HG03565 (cell line): ENCODE data around the gene MTURN.
"Not testable (repeated sequence)": the region's sequence is repeated elsewhere in the genome, so short reads cannot be mapped to it uniquely, and the experiment has no call there.

ENCODE experiments used
- ATAC-seq: cut with Tn5 transposase; IDR thresholded peaks from one replicate; pipeline ENCODE4 v1.9.1; 2021; ENCODE audit warnings: mild to moderate bottlenecking, moderate library complexity; ENCODE audit not compliant: unreplicated experiment

MTURN gene

DNA sequence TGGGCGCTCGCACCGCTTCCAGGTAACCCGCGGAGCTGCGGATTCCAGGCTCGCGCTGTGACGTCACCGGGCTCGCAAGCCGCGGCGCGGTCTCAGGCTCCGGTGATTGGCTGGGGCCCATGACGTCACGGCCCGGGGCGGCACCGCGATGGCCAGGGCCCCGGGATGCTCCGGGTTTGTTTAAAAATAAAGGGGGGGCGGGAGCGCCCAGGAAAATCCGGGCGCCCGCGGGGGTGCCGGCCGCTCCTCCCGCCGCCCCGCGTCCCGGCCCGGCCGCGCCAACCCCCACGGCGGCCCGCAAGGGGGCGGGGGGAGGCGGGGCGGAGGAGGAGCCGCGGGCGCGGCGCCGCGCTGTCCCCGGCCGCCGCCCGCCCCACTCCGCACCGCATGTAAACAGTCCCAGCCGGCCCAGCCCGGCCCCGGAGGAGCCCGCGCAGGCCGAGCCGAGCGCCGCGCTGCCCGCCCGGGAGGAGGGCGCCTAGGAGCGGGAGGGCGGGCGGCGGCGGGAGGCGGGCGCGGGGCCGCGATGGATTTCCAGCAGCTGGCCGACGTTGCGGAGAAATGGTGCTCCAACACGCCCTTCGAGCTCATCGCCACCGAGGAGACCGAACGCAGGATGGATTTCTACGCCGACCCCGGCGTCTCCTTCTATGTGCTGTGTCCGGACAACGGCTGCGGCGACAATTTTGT is at the start of gene MTURN:
Gene MTURN, plus strand, starts transcription at position 376 of the 690 bp plus-strand sequence. Its CDS starts 151 bp downstream, at position 527.
- peak; percentile 76 for ATAC-seq

DNA sequence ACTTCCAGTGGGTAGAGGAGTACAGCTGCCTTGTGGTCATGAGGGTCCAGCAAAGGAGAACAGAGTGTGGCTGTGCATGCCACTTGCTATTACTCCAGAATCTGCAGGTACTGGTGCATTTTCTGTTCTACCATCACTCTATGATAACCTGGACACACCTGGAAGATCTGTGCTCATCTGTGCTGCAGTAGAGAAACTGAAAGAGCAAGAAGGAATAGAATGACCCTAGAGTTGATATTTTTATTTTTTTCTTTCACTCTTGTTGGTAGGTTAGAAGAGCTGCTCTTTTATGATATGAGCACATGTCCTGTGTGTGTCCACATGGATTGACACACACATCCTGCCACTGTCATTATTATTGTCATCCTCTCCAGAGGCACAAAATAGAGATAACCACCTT is 48.3 kb upstream of the MTURN start:
- ATAC-seq = no peak

DNA sequence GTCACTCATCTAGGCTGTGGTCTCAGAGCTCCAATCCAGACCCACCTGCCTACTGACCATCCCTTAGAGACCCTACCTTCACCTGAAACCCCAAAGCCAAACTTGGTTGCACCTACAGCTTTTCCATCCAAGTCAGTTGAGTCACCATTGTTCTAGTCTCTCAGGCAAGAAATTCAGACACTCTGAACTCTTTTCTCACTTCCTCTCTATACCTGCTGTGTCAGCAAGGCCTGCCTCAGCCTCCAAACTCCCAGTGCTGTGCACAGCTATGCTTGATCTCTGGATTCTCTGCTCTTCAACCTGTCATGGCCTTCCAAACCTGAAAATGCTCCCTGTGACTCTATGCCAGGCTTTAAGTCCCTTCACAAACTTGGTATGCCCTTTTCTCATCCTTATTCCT is 47.4 kb upstream of the MTURN start:
- ATAC-seq = no peak

DNA sequence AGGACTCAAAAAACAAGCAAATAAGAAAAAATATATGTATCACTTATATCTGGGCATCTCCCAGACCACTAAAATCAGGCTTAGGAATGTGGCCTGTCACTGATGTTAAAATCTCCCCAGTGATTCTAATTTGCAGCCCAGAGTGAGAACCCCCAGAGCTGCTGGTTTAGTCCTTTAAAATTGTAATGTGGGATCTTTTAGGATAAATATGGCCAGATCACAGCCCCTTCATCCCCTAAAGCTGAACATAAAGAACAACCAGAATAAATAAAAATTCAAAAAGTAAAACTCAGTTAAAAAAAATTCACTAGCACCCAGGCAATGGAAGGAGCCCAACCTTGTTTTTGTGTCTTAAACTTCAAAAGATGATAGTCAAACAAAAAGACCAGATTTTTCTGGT is 46.4 kb upstream of the MTURN start:
- no peak for ATAC-seq

DNA sequence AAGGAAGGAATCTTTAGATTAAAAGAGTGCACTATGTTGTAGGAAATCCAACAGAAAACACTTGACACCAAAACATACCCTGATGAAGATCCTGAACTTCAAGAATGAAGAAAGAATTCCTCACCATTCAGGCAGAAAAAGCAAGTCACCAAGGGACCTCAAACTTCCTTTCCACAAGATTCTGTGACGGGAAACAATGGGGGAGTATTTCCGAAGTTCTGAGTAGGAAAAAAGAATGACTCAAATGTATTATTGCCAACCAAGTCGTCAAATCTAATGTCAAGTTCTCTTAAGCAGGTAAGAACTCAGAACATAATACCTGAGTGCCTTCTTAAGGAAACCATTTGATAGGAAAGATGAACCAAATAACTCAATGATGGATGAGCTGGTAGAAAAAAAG is 44.7 kb upstream of the MTURN start:
- ATAC-seq = no peak

DNA sequence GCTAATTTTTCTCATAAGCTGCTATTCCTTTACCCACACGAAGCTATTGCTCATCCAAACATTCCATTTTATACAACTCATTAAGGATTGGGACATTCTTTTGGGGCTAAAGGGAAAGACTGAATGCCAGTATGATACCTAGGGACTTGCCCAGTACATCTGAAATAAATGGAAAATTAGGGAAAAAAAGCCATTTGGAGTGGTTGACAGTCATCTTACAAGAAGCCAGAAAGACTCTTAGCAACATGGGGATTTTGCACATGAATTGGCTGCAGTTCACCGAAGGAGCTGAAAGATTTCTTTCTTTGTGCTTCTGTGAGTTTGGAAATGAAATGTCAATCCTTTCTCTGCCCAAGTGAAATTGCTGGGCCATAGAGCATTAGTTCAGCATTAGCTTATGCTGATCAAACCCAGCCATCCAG is 43.3 kb upstream of the MTURN start:
- no peak for ATAC-seq

DNA sequence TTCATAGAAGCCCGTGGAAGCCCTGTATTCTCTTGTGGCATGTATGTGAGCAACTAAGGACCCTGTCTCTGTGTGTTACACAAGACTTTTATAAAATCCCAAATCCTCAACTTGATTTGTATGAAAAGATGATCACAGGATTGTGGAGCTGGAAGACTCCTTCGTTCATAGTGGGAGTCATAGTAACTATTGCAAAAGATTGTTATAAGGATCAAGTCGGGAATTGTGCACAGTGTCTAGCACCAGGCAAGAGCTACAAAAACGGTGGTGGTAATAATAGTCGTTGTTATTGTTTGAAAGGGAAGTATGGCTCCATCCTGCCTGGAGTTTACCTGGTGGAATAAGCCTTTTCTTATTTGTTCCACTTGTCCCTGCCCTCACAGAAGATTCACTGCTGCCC is 42.8 kb upstream of the MTURN start:
- no peak for ATAC-seq

DNA sequence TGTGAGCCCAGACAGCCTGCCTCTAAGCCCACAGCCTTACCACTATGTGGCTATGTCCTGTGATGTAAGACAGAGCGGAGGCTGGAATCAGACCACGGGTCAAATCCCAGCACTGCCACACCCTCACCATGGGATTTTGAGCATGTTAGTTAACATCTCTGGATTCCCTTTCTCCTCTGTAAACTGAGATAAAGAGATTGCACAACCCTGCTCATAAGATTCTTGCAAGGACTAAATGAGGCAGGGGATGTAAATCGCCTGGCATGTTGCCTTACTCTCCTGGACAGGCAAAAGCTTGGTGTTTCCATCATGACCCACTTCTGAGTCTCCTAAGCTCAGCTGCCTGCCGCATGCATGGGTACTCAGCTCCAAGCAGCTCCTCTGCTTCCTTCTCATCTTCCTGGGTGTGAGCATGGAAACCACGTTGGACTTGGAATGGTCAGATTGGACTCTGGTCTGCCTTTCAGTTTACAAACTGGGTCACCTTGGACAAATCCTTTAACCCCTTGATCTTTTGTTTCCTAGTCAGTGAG is 41.3 kb upstream of the MTURN start:
- no peak for ATAC-seq

DNA sequence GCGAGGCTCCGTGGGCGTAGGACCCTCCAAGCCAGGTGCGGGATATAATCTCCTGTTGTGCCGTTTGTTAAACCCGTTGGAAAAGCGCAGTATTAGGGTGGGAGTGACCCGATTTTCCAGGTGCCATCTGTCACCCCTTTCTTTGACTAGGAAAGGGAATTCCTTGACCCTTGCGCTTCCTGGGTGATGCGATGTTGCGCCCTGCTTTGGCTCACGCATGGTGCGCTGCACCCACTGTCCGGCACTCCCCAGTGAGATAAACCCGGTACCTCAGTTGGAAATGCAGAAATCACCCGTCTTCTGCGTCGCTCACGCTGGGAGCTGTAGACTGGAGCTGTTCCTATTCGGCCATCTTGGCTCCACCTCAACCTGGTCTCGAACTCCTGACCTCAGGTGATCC is 36.2 kb upstream of the MTURN start:
- ATAC-seq = not testable (repeated sequence)

DNA sequence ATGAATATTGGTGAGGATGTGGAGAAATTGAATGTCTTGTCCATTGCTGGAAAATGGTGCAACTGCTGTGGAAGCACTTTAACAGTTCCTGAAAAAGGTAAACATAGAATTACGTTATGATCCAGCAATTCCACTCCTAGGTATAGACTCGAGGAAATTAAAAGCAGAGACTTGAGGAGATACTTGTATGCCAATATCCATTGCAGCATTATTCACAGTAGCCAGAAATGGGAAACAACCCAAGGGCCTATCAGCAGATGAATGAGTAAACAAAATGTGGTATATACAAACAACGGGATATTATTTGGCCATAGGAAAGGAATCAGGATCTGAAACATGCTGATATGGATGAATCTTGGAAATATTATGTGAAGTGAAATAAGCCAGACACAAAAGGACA is 32.5 kb upstream of the MTURN start:
- ATAC-seq = no peak

DNA sequence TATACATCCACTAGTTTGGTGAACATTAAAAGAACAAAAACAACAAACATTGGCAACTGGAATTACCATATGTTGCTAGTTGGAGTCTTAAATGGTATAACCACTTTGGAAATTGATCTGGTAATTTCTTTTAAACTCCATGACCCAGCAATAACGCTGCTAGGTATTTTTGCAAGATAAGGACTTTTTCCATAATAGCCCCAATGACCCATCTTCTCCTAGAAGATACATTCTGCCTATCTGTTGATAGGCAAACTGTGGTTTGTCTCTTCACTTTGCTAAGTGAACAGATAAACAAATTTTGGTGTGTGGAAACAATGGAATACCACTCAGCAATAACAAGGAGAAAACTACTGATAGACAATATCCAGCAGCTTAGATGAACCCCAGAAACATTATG is 30.6 kb upstream of the MTURN start:
- no peak for ATAC-seq

DNA sequence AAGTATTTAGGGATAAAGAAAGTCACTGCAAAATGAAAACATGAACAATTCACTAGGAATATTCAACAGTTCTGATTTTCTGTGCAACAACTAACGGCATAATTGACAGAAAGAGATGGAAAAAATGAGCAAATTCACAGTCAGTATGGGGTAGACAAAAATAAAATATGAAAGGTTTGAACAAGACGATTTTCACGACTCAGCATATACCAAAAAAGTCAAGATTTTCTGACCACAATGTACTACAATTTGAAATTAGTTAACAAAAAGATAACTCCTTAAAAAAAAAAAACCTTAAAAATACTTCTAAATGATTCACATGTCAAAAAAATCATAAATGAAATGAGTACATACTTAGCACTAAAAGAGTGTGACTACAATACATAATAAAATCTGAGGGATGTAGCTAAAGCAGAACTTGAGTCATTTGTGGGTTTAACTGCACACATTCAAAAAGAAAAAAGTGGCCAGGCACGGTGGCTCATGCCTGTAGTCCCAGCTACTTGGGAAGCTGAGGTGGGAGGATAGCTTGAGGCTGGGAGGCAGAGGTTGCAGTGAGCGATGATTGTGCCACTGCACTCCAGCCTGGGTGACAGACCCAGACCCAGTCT is 22.6 kb upstream of the MTURN start:
- no peak for ATAC-seq

DNA sequence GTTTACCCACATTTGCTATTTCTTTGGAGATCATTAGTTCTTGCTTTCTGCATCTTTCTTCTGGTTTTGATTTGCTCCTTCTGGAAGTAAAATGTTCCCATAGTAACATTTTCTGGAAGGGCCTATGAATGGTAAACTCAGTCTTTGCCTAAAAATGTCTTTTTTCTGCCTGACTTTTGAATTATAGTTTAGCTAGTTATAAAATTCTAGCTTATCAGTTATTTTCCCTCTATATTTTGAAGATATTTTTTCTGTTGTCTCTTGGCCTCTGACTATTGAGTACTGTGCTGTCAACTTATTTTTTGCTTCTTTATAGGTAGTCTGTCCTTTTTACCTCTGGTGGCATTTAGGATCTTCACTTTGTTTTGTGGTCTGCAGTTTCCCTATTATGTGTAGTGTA is 21.6 kb upstream of the MTURN start:
- ATAC-seq = no peak

DNA sequence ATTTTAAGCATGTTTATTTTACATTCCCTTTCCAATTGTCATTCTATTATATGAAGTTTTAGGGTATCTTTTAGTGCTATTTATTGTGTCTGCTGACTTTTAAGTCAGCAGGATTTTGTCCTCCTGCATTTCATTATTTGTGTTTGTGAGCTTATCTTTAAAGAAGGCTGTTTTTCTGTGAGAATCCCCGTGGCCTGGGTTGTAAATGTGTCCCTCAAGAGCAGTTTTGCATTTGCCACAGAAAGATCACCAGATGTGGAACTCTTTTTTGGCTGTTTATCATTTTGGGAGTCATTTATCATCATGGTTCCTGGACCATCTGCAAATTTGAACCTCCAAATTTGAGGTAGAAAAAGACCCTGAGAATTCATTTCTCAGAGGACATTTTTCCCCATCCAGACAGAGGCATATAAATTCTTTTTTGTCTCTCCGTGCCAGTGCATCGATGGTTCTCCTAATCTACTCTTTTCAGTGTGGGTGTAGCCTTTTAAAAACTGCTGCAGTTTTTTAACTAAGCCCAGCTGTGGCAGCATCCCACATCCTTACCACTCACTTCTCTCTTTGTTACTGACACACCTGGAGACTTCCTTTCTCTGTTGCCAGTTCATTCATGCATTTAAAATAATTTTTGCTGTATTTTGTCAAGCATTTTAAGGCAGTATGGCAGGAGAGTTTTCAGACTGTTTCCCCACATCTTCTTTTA is 20.1 kb upstream of the MTURN start:
- no peak for ATAC-seq

DNA sequence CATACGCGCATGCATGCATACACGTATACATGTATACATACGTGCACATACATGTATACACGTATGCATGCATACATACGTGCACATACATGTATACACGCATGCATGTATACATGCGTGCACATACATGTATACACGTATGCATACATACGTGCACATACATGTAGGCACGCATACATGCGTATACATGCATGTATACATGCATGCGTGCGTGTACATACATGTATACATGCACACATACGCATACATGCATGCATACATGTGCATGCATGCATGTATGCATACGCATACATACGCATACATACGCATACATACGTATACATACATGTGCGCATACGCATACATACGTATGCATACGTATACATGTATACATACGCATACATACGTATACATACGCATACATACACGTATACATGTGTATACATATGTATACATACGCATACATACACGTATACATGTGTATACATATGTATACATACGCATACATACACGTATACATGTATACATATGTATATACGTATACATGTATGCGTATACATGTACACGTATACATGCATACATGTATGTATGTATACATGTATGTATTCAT is 19.0 kb upstream of the MTURN start:
- no peak for ATAC-seq

DNA sequence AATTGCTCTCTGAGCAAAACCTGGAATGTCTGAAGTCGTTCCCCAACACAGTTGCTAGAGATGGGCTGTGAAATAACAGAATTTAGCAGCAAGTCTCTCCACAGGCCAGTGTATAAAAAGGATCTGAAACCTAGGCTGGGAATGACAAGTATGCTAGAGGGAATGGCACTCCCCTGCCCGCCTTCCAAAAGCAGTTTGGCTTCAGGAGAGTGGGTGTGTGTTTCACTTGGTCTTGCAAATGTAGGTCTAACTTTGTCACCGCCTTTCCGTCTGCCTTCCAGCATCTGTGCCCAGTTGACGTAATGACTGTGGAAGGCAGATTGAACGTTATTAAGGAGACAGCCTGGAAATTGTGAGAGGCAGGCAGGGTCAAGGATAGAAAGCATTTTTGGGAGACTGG is 18.0 kb upstream of the MTURN start:
- ATAC-seq = no peak

DNA sequence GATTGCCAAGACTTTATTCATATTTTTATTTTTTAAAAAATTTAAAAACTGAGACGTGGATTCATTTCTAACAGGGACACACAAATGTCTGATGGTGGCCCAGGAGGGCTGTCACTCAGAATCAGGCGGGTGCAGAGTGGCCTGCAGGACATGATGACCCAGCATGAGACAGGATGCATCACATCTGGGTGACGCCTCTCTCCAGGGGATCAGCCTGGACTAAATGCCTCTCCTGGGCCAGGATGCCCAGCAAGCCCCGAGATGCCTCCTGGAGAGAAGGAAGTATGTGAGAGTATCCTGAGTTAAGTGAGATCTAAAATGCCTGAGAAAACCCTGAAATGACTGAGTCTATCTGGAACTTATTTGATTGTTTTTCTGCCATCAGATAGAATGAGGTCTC is 16.9 kb upstream of the MTURN start:
- ATAC-seq = no peak

DNA sequence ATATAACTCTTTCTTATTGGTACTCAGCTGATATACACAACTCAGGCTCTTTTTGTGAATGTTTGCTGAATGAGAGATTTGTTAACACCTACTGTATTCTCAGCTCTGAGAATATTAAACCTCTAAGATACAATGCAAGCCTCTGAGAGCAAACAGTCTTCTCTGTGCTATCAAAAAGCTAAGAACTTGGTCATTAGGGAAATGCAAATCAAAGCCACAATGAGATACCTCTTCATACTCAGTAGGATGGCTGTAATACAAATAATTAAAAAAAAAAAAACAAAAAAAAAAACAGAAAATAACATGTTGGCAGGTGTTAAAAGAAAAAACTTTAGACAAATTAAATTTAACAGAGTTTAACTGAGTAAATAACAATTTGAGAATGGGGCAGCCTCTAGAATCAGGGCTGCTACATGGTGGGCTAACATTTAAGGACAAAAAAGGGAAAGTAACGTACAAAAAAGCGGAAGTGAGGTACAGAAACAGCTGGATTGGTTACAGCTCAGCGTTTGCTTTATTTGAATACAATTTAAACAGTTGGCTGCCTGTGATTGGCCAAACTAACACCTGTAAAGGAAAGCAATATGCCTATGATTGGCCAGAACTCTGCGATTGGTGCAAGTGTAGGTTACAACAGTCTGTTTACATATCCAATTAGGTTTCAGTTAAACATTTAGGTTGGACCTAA is 14.8 kb upstream of the MTURN start:
- ATAC-seq = no peak

DNA sequence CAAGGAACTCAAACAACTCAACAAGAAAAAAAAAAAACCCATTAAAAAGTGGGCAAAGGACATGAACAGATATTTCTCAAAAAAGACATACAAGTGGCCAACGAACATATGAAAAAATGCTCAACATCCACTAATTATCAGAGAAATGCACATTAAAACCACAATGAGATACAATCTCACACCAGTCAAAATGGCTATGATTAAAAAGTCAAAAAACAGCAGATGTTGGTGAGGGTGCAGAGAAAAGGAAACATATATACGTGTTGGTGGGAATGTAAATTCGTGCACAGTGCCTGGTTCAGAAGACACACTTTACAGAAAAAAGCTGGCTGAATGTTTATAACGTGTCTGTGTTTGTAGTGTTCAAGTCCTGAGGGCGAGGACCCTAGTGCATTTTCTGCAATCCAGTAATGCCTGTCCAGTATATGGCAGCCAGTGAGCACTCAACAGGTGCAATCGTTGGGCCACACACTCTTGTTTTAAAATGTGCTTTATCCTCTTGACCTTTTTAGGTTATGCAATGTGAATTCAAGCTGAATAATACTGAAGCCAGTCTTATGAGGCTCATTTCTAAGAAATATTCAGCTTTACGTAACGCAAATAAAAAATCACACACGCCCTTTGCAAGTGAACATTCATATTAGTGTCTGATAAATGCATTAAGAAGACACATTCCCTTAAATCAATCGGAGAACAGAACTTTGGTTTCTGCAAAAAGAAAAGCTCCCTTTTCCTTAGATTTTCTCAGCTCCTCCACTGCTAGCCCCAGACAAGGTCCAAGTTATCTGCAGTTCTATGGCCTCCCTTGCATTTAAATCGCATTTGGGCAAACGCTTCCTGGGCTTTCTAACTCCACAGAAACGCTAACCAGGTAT is 813 bp upstream of the MTURN start:
- no peak for ATAC-seq
